ENCODE data around the gene PHACTR1.

DNA sequence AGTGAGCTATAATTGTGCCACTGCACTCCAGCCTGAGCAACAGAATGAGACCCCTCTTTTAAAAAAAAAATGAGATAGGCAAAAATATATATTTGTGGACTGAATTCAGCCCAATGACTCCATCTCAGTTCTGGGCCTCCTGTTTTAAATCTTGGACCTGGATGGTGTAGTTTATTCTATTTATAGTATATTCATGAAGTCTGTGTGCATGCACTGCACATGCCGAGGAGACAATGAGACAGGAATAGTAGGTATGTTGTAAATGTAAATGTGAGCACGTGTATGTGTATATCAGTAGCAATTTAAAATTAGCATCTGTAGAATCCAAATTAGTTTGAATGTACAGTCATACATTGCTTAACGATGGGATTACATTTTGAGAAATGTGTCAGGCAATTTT, 520.8 kb downstream of the PHACTR1 start:
- TF ChIP-seq, protein P1, sequence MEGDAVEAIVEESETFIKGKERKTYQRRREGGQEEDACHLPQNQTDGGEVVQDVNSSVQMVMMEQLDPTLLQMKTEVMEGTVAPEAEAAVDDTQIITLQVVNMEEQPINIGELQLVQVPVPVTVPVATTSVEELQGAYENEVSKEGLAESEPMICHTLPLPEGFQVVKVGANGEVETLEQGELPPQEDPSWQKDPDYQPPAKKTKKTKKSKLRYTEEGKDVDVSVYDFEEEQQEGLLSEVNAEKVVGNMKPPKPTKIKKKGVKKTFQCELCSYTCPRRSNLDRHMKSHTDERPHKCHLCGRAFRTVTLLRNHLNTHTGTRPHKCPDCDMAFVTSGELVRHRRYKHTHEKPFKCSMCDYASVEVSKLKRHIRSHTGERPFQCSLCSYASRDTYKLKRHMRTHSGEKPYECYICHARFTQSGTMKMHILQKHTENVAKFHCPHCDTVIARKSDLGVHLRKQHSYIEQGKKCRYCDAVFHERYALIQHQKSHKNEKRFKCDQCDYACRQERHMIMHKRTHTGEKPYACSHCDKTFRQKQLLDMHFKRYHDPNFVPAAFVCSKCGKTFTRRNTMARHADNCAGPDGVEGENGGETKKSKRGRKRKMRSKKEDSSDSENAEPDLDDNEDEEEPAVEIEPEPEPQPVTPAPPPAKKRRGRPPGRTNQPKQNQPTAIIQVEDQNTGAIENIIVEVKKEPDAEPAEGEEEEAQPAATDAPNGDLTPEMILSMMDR (conservative IDR thresholded peaks at IDR 0.05; ENCODE audit: low read depth, low read length), result no peak
- TF ChIP-seq MAZ (IDR thresholded peaks at IDR 0.05; ENCODE audit: borderline replicate concordance, low read depth, low read length), result no peak
- no peak for TF ChIP-seq POLR2A (IDR thresholded peaks at IDR 0.05; ENCODE audit: low read depth, low read length)
- no peak for TF ChIP-seq CEBPB (IDR thresholded peaks at IDR 0.05; ENCODE audit: low read depth, low read length)
- TF ChIP-seq RFX5 (IDR thresholded peaks at IDR 0.05; ENCODE audit: low read depth, low read length), result no peak
- TF ChIP-seq, protein P2, sequence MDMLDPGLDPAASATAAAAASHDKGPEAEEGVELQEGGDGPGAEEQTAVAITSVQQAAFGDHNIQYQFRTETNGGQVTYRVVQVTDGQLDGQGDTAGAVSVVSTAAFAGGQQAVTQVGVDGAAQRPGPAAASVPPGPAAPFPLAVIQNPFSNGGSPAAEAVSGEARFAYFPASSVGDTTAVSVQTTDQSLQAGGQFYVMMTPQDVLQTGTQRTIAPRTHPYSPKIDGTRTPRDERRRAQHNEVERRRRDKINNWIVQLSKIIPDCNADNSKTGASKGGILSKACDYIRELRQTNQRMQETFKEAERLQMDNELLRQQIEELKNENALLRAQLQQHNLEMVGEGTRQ (IDR thresholded peaks at IDR 0.05; ENCODE audit: low read depth, low read length), result no peak
- TF ChIP-seq RAD21 (IDR thresholded peaks at IDR 0.05; ENCODE audit: low read length), result no peak
- TF ChIP-seq, protein P3, sequence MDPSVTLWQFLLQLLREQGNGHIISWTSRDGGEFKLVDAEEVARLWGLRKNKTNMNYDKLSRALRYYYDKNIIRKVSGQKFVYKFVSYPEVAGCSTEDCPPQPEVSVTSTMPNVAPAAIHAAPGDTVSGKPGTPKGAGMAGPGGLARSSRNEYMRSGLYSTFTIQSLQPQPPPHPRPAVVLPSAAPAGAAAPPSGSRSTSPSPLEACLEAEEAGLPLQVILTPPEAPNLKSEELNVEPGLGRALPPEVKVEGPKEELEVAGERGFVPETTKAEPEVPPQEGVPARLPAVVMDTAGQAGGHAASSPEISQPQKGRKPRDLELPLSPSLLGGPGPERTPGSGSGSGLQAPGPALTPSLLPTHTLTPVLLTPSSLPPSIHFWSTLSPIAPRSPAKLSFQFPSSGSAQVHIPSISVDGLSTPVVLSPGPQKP (IDR thresholded peaks at IDR 0.05; ENCODE audit: borderline replicate concordance, low read depth, low read length), result no peak
- no peak for TF ChIP-seq RCOR1 (IDR thresholded peaks at IDR 0.05; ENCODE audit: insufficient replicate concordance, low read length)
- TF ChIP-seq CHD1 (IDR thresholded peaks at IDR 0.05; ENCODE audit: low read depth, low read length), result no peak
- no peak for TF ChIP-seq FOS (IDR thresholded peaks at IDR 0.05; ENCODE audit: low read depth, low read length)
- TF ChIP-seq BHLHE40 (IDR thresholded peaks at IDR 0.05; ENCODE audit: low read depth, low read length), result no peak
- no peak for TF ChIP-seq MAFK (IDR thresholded peaks at IDR 0.05; ENCODE audit: low read depth, low read length)
